Stimulated activated CD4-positive, alpha-beta T cell treated with anti-CD3 and anti-CD28 coated beads, Interleukin-2, amount 100 ng/mL, for 24 hours (primary cell): Measurements from ENCODE around the gene ZNF565.
"Not testable (repeated sequence)": the region's sequence is repeated elsewhere in the genome, so short reads cannot be mapped to it uniquely, and the experiment has no call there.

Experiments
- DNase-seq, 2 donors: peaks; one replicate each; pipeline ENCODE4 v3.0.0-alpha.2; 2020

ZNF565 gene

DNA sequence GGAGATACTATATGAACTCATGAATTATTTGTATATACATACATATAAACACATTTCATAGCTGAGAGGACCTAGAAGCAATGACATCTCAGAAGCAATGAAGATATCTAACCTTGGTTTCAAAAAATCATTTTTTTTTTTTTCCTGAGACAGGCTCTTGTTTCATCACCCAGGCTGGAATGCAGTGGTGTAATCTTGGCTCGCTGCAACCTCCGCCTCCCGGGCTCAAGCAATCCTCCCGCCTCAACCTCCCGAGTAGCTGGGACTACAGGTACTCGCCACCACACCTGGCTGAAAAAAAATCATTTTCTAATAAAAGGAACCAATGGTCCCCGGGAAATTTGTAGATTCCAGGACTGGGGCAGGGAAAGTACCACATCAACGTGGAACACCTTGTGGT is 4.0 kb downstream of the ZNF565 start:
- DNase-seq, result no peak

DNA sequence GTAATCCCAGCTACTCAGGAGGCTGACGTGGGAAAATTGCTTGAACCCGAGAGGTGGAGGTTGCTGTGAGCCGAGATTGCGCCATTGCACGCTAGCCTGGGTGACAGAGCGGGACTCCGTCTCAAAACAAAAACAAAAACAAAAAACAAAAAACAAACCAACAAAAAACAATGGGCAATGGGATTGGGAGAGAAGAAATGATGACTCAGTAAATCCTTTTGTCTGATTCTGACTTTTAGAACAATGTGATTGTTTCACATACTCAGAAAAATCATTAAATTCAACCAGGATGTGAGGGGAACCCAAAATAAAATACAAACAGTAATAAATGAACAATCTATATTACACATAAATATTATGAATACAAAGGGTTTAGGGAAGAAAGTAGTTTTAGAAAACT is 5.1 kb downstream of the ZNF565 start:
- DNase-seq, result no peak

DNA sequence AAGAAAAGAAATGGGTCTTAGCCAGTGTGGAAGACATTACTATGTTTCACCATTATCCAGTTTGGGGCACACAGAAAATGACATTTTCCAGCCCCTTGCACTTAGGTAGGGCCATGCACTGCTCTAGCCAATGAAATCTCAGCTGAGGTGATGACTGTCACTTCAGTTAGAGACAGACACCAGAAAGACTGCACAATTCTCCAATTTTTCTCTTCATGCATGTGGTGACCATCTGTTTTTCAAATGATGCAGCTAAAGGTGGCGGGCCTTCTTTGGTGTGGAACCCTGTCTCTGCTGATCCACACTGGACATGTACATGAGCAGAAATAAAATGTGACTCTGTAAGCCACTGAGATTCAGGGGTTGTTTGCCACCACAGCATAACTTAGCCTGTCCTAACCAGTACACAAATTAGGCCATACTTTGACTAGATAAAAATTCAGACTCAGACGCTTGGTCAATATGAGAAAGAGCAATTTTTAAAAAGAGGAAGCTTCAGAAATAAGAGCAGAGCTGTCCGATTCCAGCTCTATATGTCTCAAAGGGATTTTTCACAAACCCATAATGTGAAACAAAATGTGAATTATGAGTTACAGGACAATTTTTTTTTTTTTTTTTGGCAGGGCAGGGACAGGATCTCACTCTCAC is 6.7 kb downstream of the ZNF565 start:
- no peak for DNase-seq

DNA sequence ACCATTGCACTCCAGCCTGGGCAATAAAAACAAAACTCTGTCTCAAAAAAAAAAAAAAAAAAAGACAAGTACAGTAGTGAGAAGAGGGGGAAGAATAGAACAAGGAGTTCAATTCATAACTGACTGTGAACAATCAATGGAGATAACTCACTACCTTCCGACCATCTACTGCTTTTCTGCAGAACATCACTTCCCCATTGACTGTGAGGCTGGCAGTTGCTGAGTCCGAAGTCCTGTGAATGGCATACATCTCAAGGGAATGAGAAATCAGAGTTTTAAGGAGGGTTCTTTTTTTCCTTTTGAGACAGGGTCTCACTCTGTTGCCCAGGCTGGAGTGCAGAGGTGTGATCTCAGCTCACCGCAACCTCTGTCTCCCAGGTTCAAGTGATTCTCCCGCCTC is 11.2 kb downstream of the ZNF565 start:
- DNase-seq, result no peak

DNA sequence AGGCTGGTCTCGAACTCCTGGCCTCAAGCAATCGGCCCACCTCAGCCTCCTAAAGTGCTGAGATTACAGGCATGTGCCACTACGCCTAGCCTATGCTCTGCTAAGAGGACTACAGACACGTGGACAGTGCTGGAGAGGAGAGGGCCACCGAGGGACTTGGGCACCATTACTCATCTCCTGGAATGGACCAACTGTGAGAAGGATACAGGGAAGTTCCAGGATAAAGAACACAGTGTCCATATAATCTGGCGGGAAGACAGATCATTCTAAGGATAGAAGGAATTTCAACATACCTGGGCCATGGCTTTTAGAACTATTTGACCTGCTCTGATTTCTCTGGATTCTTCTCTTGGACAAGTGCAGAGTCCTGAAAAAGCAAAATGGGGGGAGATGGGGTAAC is 12.8 kb downstream of the ZNF565 start:
- no peak for DNase-seq

DNA sequence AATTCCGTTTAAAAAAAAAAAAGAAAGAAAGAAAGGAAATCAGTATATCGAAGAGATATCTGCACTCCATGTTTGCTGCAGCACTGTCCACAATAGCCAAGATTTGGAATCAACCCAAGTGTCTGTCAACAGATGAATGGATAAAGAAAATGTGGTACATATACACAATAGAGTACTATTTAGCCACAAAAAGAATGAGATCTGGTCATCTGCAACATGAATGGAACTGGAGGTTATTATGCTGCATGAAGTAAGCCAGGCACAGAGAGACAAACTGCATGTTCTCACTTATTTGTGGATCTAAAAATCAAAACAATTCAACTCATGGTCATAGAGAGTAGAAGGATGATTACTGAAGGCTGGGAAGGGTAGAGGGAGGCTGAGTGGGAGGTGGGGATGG is 16.3 kb downstream of the ZNF565 start:
- DNase-seq, result no peak

DNA sequence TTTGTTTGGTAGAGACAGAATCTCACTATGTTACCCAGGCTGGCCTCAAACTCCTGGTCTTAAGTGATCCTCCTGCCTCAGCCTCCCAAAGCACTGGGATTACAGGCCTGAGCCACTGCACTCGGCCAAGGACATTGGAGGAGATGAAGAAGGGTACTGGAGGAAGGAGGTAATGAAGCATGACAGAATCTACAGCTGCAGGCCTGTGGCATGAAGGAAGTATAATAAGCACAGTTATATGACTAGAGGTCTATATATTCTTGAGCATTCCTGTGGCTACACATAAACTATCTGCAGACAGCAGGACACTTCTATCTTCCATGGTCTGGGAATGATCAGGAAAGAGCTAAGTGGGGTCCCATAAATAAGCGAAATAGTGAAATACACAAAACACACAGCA is 18.2 kb downstream of the ZNF565 start:
- DNase-seq, result no peak

DNA sequence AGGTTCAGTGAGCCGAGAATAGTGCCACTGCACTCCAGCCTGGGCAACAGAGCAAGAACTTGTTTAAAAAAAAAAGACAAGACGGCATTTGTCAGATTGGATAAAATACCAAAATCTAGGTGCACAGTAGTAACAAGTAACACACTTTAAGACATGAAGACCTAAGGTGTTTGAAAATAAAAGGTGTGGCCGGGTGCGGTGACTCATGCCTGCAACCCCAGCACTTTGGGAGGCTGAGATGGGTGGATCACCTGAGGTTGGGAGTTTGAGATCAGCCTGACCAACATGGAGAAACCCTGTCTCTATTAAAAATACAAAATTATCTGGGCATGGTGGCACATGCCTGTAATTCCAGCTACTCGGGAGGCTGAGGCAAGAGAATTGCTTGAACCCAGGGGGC is 27.7 kb downstream of the ZNF565 start:
- not testable (repeated sequence) for DNase-seq

DNA sequence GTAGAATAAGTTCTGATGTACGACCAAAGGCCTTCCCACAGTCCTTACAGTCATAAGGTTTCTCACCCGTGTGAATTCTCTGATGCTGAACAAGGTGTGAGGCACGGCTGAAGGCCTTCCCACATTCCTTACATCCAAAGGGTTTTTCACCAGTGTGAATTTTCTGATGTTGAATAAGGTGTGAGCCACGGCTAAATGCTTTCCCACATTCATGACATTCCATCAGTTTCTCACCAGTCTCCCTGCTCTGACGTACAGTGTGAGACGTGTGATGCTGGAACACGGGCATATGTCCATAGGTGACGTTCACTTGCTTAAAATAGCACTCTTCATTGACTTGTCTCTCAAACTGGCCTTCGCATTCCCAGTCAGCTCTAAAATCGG is 31.2 kb downstream of the ZNF565 start:
- DNase-seq, result no peak

DNA sequence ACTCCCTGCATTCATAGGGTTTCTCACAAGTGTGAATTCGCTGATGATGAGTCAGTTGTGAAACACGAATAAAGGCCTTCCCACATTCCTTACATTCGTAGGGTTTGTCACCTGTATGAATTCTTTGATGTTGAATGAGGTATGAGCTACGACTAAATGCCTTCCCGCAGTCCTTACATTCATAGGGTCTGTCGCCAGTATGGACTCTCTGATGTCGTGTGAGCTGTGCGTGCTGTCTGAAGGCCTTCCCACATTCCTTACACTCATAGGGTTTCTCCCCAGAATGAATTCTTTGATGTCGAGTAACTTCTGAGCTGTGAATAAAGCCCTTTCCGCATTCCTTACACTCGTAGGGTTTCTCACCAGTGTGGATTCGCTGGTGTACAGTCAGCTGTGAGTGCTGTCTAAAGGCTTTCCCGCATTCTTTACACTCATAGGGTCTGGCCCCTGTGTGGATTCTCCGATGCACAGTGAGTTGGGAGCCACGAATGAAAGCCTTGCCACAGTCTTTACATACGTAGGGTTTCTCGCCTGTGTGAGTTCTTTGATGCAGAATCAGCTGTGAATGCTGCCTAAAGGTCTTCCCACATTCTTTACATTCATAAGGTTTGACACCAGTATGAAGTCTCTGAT is 31.7 kb downstream of the ZNF565 start:
- DNase-seq, result no peak

DNA sequence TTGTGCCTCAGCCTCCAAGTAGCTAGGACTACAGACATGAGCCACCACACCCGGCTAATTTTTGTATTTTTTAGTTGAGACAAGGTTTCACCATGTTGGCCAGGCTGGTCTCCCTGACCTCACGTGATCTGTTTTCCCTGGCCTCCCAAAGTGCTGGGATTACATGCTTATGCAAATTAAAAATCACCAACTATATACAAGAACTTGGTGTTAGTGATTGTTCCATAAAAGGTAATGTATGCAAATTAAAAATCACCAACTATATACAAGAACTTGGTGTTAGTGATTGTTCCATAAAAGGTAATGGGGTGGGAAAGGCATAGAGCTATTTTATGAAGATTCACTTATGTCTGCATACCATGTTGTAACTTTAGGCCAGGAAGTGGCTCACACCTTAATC is 35.4 kb downstream of the ZNF565 start:
- DNase-seq, result not testable (repeated sequence)

DNA sequence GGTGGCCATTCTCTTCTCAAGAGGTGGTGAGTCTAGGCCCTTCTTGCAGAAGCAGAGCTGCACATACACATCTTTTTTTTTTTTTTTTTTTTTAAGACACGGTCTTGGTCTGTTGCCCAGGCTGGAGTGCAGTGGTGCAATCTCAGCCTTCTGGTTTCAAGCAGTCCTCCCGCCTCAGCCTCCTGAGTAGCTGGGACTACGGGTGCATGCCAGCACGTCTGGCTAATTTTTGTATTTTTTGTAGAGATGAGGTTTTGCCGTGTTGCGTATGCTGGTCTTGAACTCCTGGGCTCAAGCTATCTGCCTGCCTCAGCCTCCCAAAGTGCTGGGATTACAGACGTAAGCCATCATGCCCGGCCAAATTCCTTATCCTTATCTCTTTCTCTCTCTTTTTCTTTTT is 40.6 kb downstream of the ZNF565 start:
- DNase-seq, result not testable (repeated sequence)

DNA sequence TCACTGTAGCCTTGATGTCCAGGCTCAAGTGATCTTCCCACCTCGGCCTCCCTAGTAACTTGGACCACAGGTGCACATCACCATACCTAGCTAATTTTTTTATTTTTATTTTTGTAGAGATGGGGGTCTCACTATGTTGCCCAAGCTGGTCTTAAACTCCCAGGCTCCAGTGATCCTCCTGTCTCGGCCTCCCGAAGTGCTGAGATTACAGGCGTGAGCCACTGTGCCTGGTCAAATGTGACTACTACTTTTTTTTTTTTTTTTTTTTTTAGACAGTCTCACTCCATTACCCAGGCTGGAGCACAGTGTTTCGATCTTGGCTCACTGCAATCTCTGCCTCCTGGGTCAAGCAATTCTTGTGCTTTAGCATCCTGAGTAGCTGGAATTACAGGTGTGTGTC is 41.6 kb downstream of the ZNF565 start:
- DNase-seq, result no peak

DNA sequence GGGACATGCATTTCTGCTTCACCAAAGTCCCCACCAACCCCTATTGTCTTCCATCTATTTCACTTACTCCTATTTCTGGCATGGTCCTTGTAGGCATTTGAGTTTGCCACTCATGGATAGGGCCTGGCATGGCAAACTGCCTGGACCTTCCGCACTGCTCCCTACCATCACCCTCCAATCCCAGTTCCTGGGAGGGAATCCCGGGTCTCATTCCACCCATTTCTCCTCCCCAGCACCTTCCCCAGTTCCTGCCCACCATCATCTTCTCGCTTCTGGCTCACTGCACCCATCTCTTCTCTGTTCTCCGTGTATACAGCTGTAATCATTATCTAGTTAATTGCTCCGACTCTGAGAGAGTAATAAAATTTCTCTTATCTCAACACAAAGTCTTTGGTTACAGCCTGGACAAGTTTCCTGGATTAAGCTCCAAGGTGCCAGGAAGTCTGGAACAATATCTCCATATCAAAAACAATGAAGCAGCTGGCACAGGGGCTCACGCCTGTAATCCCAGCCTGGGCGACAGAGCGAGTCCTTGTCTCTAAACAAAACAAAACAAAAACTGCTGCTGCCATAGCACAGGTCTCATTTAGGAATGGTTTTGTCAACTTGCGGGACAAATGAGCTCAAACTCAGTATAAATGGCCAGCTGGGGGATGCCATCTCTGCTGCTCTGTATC is 45.2 kb downstream of the ZNF565 start:
- no peak for DNase-seq

DNA sequence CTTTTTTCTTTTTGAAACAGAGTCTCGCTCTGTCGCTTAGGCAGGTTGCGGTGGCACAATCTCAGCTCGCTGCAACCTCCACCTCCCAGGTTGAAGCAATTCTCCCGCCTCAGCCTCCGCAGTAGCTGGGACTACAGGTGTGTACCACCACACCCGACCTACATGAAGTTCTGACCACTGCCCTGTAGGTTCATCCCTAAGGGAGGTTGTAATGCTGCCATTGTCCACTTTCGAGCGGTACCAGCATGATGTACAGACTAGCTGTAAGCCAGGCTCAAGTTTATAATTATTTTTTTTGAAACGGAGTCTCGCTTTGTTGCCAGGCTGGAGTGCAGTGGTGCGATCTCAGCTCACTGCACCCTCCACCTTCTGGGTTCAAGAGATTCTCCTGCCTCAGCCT is 50.7 kb downstream of the ZNF565 start:
- no peak for DNase-seq

DNA sequence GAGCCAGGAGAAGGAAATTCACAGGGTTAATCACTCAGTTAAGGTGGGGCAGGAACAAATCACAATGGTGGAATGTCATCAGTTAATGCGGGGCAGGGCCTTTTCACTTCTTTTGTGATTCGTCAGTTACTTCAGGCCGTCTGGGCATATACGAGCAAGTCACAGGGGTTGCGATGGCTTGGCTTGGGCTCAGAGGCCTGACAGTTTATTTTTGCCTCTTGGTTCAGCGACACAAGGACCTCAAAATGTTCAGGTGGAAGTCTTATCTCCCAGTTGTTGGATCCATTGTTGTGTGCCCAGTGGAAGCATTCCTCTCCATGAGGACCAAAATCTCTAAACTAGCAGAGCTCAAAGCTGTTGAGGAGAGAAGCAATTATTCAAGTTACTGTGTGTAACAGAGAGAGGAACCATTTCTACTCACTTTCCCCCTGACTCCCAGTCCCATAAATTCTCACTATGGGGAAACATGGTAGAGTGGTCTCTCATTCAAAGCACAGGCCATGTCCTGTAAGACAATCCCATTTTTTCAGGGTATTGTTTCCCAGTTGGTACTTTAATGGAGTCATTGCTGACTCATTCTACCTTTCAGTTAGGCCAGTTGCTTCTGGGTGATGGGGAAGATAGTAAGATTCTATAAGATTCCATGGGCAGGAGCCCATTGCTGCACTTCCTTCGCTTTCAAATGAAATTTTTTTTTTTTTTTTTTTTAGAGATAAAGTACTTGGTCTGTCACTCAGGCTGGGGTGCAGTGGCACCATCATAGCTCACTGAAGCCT is 53.5 kb downstream of the ZNF565 start:
- no peak for DNase-seq

DNA sequence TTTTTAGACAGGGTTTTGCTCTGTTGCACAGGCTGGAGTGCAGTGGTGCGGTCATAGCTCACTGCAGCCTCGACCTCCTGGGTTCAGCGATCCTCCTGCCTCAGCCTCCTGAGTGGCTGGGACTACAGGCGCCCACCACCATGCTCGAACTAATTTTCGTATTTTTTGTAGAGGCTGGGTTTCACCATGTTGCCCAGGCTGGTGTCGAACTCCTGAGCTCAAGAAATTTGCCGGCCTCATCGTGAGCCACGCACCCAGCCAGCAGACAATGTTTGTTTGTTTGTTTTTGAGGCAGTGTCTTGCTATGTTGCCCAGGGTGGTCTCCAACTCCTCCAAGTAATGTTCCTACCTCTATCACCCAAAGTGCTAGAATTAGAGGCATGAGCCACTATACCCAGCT is 61.3 kb downstream of the ZNF565 start:
- DNase-seq, result no peak

DNA sequence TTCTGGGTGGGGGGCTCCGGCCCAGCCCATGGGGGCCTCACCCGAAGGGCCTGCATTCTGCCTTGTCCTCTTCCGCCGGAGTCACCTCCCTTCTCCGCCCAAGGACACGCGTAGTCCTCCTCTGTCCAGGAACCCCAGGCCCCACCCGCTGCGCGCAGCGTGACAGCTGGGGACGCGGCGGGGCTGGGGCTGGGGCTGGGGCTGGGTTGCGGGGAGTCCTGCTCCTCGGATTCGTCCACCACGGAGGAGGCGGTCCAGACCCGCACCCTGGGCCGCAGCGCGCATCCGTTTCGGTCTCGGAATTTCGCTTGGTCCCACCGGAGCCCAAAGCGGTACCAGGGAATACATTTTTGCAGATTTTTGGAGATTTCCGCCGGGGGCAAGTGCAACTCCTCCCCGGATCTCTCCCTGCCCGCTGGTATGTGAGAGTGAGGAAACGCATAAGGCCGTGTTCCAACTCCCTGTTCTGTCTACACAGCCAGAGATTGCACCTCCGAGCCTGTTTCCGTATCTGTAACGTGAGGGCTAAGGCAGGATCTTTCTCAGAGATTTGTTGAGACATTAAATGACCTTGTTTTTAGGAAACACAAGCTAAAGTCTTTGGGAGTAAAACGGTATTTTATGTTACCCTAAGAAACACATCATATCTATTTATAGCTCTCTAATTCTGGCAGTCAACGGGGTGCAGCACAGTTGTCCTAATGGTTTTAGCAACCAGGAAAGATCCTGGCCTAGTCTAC is 61.9 kb downstream of the ZNF565 start, which contains the start of gene COX7A1:
Gene COX7A1 (minus strand): TSS at position 96 of the 740 bp plus-strand sequence. CDS start 40 bp downstream, at position 56.
- DNase-seq, result no peak

DNA sequence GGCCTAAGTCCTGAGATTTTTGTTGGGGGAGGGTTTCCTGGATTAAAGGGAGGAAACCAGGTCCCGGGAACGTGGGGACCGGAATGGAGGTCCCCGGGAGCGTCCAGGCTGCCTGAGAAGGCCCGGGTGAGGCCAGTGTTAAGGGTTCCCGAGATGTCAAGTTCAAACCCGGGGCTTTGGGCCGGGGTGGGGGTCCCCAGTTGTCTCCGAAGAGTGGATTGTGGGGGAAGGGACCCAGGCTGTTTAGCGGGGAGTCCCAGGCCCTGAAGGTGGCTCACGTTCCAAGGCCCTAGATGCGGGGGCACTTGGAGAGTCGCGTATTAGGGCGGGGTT is 62.5 kb downstream of the ZNF565 start:
- DNase-seq, result no peak

DNA sequence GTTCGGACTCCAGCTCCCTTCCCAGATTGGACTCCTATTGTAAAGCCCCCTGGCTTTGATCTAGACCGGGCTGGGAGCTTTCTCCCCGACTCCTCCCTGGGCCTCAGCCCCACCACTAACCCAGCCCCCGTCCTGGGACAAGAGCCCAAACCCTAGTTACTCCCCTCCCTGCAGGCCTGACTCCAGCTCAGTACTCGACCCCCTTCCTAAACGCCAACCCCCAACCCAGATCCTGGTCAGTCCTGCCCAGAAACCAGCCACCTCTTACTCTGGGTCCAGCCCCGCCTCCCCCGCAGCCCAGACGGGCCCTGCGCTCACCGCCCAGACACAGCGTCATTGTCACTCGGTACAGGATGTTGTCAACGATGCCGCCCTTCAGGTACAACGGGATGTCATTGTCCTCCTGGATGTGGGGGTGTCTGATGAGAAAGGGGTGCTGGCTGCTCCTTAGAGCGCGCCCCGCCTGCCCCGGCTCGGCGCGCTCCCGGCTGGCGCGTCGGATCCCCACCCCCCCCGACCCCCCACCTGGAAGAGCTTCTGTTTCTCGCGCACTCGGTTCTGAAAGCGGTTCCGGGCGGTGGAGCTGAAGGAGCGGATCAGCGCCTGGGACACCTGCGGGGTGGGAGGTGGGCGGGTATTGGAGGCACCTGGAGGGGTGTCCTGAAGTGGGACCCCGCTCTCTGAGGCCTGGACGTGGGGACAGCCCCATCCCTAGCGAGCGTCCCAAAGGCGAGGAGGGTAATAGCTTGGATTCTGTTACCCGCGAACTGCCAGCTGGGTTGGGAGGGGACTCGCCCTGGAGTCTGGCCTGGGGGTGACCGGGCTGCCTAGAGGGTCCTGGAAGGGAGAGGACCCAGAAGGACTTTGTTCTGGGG is 63.1 kb downstream of the ZNF565 start:
- DNase-seq, result no peak

DNA sequence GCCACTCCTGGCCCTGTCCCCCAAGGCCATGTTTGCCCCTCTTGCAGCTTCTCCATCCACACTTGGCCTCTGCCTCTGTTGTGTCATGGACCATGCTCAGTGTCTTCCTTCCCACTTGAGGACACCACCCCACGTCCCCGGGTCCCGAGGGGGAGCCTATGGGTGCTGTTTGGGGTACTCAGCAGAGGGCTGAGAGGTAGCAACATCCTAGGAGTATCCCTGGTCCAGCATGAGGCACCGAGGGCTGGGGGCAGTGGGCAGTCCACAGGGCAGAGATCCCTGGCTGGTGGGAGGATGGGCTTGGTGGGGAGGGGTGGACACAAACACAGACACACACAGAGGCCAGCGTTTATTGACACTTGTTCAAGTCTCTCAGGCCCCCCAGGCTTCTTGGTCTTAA is 63.9 kb downstream of the ZNF565 start:
- no peak for DNase-seq
